ENCODE results near the gene NPHP4.

NPHP4 gene

DNA sequence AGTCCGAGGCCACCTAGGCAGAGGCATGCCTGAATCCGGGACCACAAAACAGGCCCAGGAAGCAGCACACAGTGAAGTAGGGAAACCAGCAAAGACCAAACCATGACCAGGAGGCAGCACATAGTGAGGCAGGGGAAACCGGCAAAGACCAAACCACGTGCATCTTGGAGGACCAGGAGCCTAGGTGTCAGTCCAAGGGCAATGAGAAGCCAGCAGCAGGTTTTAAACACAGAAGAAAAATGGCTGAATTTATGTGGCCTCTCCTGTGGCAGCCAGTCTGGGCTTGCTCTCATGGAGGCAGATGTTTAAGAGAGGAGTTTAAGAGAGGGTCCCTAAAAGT is 42.5 kb downstream of the NPHP4 start:
- DNase-seq (ENCODE audit: low read depth): no peak

DNA sequence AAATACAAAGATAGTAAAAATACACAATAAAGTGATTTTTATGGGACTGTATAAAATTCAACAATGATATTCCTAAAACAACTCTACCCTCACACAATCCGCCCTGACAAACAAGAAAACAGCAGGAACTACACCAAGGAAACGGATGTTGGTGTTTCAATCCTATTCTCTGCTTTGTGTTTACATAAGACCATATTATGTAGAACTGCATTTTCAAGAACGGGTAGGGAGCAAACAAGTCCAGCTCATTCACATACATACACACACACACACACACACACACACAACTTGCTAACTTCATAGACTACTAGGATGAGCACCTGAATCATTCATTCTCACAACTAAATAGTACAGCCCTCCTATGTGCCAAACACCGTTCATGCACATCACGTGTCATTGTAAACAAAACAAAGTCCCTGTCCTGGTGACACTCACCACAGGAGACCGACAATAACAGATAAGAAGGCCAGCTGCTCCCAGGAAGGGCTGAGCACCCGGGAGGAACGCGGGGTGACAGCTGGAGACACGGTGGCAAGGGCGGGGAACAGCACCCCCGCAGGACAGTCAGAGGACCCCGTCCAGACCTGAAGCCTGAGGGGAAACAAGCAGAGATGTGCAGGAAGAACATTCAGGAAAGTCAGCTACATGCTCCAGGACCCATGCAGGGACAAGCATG is 43.0 kb downstream of the NPHP4 start:
- no peak for DNase-seq (ENCODE audit: low read depth)

DNA sequence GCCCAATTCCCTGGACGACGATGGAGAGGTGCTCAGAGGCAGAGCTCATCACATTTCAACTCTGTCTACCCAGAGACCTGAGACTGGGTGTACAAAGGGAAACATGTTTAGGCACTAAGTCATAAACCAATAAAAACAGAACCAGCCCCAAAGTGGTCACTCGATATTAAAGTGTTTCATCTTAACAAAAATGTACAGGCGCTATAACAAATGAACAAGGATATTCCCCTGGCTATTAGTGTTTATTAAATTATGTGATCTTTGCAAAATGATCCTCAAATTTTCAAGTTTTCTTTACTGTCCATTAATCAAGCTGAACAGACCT is 43.6 kb downstream of the NPHP4 start:
- DNase-seq (ENCODE audit: low read depth): no peak

DNA sequence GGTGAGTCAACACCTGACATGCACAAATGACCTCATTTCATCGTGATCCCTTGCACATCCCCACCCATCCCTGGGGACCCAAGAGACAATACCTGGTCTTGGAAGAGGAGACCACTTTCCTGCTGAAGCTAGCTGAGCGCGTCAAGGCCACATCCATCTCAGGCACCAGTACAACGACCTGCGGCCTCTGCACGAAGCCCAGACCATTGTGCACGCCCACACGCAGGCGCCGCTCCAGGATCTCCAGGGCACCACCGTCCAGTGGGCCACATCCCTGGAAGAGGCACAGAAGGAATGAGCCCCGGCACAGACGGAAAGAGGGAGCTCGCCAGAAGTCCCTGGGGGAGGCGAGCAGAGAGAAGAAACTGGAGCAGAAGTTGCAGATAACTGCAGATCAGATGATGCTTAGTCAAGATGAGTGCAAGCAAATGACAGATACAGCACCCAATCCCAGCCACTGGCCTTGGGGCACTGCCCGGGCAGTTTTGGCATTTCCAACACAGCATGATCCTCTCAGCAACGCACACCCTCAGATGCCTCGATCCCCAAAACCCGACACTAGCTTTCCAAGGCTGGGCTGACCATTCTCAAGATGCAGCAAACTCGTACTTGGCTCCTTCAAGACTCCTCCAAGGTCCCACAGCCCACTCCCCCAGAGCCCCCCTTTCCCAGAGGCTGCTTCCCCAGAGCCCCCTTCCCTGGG is 44.1 kb downstream of the NPHP4 start:
- no peak for DNase-seq (ENCODE audit: low read depth)

DNA sequence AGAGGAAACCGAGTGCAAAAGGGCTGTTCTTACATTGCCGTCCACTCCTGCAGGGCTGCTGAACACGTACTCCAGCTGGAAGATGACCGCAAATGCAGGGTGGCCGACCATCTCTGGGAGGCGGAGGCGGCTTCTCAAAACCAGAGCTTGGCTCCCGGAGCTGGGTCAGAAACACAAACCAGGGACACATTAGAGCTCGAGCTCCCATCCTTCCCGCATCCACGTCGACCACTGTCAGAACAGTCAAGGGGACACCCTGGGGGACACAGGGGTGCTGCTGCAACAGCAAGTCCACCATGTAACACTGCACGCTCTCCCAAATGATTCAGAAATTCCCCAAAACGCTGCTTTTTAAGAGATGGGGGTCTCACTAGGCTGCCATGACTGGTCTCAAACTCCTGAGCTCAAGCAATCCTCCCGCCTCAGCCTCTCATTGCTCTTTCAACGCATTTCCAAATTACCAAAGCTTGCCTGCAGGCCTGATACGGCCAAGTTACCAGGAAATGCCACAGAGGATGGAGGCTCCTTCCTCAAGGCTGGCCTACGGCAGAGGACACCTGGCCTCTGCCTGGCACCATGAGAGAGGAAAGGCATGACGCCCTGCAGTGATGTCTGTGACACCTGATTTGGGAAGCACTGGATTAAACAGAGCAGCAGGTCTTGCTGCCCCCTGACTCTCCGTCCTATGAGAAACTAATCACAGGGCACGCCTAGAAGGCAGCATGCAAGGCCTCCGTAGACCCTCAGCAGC is 45.0 kb downstream of the NPHP4 start:
- DNase-seq (ENCODE audit: low read depth): no peak

DNA sequence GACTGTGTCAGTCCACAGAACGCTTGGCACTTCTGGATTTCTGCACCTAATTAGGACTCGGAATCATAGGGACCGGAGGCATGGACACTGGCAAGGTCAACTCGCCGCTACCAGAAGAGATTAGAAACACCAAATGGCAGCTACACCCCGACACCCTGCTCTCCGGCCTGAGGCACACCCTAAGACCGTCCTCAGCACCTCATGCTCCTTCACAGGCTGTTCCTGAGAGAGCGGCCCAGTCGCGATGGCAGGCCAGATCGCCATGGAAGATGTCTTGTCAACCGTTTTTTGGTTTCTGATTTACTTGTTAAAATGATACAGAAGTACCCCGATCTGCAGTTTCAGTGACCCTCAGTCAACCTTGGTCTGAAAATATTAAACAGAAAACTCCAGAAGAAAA is 46.8 kb downstream of the NPHP4 start:
- no peak for DNase-seq (ENCODE audit: low read depth)

DNA sequence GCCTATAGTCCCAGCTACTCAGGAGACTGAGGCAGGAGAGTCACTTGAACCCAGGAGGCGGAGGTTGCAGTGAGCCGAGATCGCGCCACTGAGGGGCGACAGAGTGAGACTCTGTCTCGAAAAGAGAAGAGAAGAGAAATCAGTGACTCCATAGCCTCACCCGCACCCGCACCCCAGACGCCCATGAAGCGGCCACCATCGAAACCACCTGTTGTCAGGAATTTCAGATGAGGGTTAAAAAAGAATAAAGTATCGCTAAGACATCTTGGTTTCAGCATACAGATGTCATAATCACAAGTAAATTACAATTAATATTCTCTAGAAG is 47.4 kb downstream of the NPHP4 start:
- no peak for DNase-seq (ENCODE audit: low read depth)

DNA sequence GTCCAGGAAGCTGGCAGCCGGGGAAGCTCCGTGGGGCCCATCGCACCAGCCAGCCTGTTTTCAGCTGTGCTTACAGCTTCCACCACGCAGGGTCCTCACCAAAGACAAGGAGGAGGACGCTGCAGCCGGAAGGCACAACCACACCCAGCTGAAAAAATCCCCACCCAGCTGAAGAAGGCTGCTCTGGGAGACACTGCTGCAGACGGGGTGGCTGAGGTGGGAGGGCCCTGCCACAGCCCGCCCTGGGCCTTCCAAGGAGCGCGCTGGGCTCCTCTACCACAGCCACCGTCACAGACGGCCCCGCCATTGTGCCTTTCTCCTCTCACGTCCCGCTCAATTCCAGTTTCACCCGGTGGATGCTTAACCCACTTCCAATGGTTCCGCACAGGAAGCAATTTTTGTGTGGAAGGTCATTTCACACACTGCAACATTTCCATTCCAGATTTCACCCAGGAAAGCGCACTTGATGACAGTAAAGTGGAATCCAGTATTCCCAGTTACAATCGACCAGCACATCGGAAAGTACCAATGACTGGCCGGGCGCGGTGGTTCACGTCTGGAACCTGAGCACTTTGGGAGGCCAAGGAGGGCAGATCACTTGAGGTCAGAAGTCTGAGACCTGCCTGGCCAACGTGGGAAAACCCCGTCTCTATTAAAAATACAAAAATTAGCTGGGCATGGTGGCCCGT is 47.9 kb downstream of the NPHP4 start:
- no peak for DNase-seq (ENCODE audit: low read depth)

DNA sequence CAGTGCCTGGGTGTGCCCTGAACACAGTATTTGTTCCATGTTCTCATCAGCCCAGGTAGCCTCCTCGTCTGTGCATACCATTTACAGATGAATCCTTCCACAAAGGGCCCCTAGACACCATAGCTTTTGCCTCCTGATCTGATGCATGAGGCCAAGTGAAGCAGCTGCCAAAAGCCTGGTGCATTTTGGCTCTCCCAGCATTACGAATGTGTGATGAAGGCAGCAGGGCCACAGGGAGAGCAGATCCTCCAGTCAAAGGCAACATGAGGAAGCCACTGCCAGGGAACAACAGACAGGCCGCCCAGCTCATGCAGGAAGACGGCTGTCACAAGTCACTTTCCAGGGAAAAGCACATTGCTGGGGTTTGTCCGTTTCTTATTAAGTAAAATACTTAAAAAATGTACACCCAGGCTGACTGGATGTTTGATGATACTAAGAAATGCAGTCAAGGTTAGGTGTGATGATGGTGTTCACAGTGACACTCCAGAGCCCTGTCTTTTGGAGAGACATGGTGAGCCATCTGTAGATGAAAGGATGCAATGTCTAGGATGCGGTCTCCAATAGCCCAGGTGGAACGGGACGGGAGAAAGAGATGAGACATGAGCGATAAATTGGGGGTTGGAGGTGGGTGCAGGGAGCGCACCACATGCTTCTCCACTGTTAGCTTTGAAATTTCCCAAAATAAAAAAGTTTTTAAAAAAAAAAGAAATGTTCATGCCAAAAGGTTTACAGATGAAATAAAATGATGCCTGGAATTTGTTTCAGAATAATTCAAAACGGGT is 48.7 kb downstream of the NPHP4 start:
- no peak for DNase-seq (ENCODE audit: low read depth)

DNA sequence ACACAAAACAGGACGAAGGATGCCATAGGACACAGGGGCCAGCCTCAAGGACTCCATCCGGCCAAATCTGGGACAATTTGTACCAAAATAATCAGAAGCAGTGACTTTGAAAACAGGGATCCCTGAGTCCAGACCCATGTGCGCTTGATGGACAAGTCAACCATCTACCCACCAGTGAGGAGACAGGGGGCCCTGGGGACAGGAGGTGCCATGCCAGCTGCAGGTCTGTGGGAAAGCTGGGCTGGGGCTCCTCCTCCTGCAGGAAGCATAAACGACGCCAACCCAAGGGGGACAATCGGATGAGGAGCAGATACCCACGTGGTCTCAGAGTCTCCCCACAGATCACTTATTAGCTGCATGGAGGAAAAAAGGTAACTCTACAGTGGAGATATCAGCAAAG is 50.6 kb downstream of the NPHP4 start:
- no peak for DNase-seq (ENCODE audit: low read depth)

DNA sequence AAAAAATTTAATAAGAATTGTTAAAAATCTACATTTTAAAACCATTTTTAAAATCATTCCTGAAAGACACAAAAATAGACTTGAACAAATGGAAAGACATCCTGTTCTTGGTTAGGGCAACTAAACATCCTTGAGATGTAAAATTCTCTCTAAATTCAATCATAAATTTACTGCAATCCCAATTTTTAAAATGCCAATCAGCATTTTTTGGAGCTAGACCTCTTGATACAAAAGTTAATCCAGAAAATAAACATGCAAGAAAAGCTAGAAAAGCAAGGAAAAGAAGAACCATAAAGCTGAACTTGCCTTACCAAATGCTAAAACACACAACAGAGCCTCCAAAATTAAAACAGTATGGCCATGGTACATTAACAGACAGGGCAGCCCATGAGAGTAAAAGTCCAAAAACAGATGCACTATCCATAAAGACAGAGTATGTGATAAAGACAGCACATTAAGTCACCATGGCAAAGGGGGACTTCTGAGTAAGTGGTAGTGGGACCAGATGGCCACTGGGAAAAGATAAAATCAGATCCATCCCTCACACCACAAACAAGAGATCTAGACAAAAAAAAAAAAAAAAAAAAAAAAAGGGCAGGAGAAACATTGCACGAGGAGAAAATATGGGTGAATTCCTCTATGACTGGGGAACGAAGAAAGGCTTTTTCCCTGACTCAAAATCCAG is 51.4 kb downstream of the NPHP4 start:
- no peak for DNase-seq (ENCODE audit: low read depth)

DNA sequence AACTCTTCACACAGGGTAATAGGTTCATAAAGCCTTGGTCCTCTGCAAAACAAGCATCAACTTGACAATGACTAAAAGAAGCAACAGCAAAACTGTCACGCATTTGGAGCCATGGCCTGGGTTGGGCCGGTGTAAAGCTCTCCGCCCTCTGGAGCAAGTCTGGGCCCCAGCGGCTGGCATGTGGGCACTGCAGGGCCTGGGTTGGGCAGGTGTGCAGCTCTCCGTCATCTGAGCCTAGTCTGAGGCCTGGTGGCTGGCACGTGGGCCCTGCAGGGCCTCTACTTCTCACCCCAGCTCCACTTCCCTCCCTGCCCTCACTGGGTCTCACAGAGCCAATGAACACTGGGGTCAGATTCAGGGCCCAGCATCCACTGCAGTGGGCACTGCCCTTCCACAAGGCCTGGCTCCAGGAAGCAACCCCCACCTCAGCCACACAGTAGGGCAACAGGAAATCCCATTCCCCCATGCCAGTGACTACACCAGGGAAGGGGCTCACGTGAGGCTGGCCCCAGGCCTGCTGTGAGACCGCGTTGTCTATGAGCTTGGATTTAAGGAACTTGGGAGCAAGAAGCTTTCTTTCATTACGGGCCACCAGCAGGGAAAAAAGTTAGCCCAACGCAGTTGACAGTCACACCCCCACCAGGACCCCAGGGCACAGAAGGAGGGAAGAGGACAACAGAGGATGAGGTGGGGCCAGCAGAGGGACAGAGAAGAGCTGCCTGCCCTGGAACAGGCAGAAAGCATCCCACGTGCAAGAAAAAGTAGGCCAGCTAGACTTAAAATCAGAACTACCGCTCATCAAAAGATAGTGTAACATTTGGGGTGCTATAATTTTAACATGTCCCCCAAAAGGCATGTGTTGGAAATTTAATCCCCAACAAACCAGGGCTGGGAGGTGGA is 52.7 kb downstream of the NPHP4 start:
- no peak for DNase-seq (ENCODE audit: low read depth)

DNA sequence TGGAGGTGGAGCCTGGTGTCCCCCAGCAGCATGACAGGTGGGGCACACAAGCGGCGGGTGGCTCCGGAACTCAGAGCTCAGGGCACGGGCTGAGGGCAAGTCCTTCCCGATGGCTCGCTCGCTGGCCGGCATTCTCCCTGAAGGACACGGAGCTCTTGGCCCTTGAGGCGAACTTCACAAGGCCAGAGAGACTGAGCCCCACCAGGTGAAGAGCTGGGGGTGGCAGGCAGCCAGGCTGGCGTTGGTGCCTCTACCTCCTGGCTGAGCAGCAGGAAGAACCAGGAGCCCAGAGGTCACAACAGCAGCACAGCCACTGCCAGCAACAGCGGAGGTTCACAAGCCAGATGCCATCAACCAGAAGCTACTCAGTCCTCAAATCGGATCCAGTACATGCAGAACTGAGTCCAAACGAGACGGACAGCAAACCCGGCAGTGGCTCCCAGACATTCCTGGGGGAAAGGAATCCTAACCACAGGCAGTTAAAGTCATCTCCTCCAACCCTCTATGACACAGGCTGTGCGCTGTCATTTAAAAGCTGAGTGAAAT is 54.1 kb downstream of the NPHP4 start:
- DNase-seq (ENCODE audit: low read depth): peak; percentile 74

DNA sequence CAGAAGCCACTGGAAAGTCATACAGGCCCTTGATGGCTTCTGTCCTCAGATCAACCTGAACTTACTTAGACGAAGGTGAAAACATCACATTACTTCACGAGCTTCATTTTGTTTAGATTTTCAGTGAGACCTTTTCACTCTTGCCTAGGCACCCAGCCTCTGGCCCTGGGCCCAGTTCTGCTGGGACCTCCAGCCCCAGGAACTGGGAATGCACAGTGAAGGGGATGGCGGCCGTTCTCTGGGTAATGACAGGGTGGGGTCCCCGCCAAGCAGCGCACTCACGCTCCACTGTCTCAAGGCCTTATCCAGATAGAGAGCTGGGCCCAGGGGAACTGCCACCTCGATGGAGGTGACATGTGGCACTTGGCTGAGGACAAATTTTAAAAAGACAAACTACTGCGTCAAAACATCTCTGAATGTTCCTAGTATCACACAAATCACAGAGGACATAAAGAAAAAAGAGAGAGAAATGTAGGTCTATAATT is 54.8 kb downstream of the NPHP4 start:
- no peak for DNase-seq (ENCODE audit: low read depth)

DNA sequence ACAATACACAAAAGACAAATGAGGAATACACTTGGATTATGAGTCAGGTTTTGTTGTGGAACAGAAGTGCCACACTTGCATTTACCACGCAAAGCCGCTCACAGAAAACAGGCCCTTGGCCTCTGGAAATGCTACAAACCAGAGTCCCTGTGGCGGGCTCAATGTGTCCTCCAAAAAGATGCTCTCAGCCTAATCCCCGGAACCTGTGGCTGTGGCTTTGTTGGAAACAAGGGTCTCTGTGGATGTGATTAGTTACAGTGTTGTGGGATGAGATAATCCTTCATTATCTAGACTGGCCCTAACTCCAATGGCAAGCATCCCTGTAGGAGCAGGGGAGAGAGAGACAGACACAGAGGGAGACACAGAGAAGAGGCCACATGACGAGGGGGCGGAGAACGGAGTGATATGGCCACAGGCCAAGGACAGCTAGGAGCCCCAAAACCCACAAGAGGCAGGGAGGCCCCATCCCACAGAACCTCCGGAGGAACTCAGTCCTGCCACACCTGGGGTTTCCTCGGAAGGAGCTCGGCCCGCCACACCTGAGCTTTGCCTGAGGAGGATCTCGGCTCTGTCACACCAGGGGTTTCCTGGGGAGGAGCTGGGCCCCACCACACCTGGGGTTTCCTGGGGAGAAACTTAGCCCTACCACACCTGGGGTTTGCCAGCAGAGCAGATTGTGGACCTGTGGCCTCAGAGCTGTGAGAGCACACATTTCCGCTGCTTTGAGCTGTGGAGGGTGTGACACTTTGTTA is 55.4 kb downstream of the NPHP4 start:
- no peak for DNase-seq (ENCODE audit: low read depth)

DNA sequence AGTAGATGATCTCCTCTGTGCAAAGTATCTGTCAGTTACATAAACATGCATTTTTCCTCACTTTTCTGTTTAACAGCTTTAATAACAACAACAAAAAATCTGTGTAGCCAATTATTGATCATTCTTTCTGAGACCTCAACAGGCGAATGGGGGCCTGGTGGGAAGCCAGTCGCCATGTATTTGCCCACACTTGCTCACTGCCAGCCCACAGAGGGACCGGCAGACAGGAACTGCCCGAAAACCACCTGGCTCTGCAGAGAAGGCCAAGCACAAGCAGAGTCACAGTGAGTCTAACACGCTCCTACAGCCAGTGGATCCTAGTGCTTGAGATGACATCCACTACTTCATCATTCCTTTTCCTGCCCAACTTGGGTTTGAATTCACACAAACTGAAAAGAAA is 56.1 kb downstream of the NPHP4 start:
- no peak for DNase-seq (ENCODE audit: low read depth)

DNA sequence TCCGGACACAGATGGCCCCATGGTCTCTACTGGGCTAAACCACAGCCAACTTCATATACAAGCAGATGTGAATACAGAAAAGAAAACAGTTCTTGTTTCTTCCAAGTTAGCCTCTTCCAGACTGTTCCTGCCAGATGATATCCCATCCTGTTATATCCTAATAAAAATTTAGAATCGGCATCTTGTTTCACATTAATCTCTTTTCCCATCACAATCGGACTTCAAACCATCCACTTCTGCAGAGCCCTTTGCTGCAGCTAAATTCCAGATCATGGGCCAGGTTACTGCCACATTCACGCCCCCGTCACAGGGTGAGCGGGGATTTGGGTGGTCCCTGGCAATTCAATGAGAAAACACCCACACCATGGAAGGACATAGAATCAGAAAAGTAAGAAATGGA is 57.2 kb downstream of the NPHP4 start:
- DNase-seq (ENCODE audit: low read depth): no peak

DNA sequence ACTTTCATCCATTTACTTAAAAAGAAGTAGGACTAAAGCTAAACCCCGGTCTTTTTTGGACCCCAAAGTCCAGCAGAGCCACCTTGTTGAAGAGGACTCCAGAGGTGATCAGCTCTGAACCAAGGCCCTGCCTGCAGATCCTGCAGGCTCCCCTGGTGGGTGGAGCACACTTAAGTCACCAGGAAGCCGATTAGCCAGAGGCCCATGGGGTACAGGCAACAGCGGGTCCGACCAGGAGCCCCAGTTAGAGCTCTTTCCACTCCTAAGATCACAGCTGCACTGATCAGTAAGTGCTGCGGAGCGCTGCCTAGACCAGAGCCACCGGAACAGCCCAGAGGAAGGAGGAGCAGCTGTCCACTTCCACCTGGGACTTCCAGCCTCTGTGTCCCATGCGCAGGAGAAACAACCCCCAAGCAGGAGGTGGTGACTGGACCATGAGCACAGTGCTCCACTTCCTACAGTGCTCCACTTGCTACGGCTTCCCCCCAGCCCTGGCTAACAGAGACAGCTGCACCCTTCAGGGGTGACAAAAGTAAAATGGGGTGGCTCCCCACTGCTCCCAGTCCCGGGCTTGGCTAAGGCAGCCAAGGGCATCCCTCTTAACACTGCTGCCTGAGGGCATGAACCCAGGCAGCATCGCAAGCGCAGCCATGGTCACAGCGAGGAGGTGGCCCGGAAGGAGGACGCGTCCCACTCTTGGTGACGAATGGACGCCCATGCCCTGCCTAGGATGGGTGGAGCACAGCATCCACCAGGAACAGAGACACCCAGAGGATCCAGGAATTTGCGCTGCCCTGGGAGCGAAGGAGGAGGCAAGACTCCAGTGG is 58.0 kb downstream of the NPHP4 start:
- no peak for DNase-seq (ENCODE audit: low read depth)

DNA sequence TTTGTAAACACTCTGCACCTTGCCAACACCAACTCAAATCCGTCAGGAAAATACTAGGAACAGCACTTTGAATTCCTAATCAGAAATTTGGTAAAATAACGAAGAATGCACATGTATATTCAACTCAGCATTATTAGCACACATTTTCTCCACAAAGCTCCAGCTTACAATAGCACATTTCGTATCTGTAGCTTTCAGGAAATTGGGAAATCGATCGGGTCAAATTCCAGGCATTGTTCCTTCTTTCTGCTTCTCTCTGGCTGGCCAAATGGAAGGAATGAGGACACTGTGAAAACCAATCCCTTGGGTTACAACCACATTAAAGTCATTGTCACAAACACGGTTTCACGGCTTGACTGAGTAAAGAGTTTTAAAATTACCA is 58.6 kb downstream of the NPHP4 start:
- no peak for DNase-seq (ENCODE audit: low read depth)

Data from ELR (cell line).